ENCODE results near the gene DZIP1.

- no peak for TF ChIP-seq CTCF (IDR thresholded peaks at IDR 0.05)
- no peak for TF ChIP-seq POLR2A (IDR thresholded peaks at IDR 0.05)
Observed at GRCh38 chr13:95676105-95676761, 31.7 kb upstream of the DZIP1 start.

Data from adrenal gland (tissue), 5 donors.